Measurements from ENCODE around the gene SMIM10L2A. TPM values are rescaled to one million over a fixed set of nuclear protein-coding genes. Genes with fewer than 3 reads are reported as not detected.
A peak's percentile ranks its signal among the peaks of the same experiment; 100 is the strongest.
"Not testable (repeated sequence)": the region's sequence is repeated elsewhere in the genome, so short reads cannot be mapped to it uniquely, and the experiment has no call there.

The SMIM10L2A gene
- total RNA-seq (2014; rRNA removed; shearing (Covaris generic); ENCODE audit: low replicate concordance), result 0.46 TPM in 1 of 2 replicates, not detected in the other

DNA sequence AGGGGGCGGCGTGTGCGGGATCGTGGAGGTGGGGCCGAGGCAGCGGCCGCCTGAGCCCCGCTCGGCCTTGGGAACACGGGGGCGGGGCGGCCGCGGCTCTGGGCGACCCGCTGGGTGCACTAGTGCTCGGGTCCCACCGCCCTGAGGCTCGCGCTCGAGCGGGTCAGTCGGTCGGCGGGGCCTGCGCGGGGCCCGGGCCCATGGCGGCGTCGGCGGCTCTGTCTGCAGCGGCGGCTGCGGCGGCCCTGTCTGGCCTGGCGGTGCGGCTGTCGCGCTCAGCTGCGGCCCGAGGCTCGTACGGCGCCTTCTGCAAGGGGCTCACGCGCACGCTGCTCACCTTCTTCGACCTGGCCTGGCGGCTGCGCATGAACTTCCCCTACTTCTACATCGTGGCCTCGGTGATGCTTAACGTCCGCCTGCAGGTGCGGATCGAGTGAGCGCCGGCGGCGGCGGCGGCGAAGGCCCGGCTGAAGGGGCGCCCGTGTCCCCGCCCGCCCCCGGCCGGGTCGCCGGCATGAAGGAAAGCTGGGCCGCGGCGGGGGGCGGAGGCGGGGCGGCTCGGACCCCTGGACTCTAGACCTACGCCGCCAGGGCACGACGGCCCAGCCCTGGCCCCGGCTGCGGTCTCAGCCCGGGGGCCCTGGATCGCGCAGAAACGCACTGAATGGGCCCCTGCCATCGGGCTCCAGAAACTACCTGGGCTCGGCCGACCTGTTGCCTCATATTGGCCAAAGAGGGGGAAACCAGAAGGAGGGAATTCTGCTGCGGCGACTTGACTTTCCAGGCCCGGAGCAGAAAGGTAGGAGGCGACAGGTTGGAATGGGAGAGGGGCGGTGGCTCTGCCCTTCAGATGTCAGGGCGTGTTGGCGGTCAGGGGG is at the start of gene SMIM10L2A:
Gene SMIM10L2A (plus strand): TSS at position 13 of the 878 bp plus-strand sequence. CDS start 188 bp downstream, at position 201.
- no peaks in the 10 kb centered on the region for H3K9me3 ChIP-seq
- H3K4me3 ChIP-seq, result peak within 1 kb of the TSS; percentile 24
- no peaks in the 10 kb centered on the region for H3K36me3 ChIP-seq
- no peaks in the 10 kb centered on the region for H3K27me3 ChIP-seq
- no peak for DNase-seq

DNA sequence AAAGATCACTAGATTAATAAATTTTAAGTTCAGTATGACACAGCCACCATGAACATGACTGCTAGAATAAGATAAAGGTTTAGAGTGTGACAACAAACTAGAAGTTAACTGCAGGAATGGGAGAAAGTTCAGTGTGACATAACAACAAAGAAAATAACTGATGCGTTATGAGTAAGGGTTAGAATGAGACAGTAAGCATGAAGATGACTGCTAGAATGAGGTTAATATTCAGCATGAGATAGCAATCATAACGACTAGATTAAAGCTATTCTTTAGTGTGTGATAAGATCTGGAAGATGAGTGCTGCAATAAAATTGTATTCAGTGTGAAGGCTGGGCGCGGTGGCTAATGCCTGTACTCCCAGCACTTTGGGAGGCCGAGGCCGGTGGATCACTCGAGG is 48.4 kb upstream of the SMIM10L2A start:
- no peaks in the 10 kb centered on the region for H3K27me3 ChIP-seq
- no peaks in the 10 kb centered on the region for H3K9me3 ChIP-seq
- no peaks in the 10 kb centered on the region for H3K36me3 ChIP-seq
- no peak overlapping the region for H3K4me3 ChIP-seq
- DNase-seq, result no peak

GRCh38 chrX:135382260-135382659 is 39.5 kb upstream of the SMIM10L2A start:
- H3K27me3 ChIP-seq, result no peaks in the 10 kb centered on the region
- no peaks in the 10 kb centered on the region for H3K36me3 ChIP-seq
- DNase-seq, result no peak
- no peaks in the 10 kb centered on the region for H3K9me3 ChIP-seq
- H3K4me3 ChIP-seq, result no peak overlapping the region

DNA sequence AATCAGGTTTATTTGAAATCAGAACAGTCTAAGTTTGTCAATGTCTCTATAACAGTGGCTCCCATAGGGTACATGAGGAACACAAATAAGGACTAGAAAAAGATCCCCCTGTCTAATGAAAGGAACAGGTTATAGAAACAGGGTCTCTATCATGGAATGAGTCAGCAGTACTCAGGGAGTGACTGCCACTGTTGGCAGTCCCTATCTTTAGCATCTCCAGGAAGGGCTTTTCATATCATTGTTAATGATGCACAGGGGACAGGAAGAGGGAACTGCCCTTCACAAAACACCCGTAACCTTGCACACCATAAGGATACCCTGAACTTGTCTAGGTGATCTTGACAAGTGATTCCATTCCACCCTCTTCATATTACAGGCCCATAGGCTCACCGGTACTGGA is 38.5 kb upstream of the SMIM10L2A start:
- DNase-seq, result no peak
- Histone ChIP-seq H3K27me3 (no peaks in the 10 kb centered on the region), H3K4me3 (no peak overlapping the region), H3K9me3 (no peaks in the 10 kb centered on the region), H3K36me3 (no peaks in the 10 kb centered on the region)

- Histone ChIP-seq H3K27me3 (no peaks in the 10 kb centered on the region), H3K9me3 (no peaks in the 10 kb centered on the region), H3K36me3 (no peaks in the 10 kb centered on the region), H3K4me3 (no peak overlapping the region)
- DNase-seq, result no peak
Measured at GRCh38 chrX:135384161-135384836, 37.4 kb upstream of the SMIM10L2A start.

DNA sequence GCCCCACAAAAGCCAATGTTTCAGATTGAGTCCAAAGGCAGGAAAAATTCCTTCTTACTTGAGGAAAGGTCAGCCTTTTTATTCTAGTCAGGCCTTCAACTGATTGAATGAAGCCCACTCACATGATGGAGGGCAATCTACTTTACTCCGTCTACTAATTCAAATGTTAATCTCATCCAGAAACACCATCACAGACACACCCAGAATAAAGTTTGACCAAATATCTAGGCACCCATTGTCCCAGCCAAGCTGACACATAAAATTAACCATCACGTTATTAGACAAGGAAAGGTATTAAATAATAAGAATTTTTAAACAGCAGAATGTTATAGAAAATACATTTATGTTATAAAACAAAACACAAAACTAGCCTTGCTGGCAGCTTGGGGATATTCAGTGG is 32.9 kb upstream of the SMIM10L2A start:
- Histone ChIP-seq H3K27me3 (no peaks in the 10 kb centered on the region), H3K36me3 (no peaks in the 10 kb centered on the region), H3K4me3 (no peak overlapping the region), H3K9me3 (no peaks in the 10 kb centered on the region)
- no peak for DNase-seq

GRCh38 chrX:135389243-135389642 is 32.5 kb upstream of the SMIM10L2A start:
- no peak overlapping the region for H3K4me3 ChIP-seq
- H3K36me3 ChIP-seq, result no peaks in the 10 kb centered on the region
- H3K27me3 ChIP-seq, result no peaks in the 10 kb centered on the region
- no peaks in the 10 kb centered on the region for H3K9me3 ChIP-seq
- no peak for DNase-seq

DNA sequence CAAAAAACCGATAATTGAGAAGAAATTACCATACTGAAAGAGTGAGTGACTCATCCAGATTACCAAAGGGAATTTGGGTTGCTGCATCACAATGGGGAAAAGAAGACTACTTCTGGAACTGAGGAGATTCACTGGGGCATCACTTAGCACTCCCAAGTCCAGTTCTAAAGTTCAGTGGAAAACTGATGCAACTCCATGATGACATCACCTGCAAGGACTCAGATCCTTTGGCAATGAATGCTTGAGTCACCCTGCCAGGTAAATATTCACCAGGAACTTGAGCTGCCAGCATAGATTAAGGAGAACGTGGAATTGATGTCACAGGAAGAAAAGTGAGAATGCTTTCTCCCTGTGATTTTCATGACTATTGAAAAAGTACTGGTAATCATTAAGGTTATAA is 32.0 kb upstream of the SMIM10L2A start:
- H3K27me3 ChIP-seq, result no peaks in the 10 kb centered on the region
- H3K9me3 ChIP-seq, result no peaks in the 10 kb centered on the region
- H3K4me3 ChIP-seq, result no peak overlapping the region
- no peaks in the 10 kb centered on the region for H3K36me3 ChIP-seq
- no peak for DNase-seq

DNA sequence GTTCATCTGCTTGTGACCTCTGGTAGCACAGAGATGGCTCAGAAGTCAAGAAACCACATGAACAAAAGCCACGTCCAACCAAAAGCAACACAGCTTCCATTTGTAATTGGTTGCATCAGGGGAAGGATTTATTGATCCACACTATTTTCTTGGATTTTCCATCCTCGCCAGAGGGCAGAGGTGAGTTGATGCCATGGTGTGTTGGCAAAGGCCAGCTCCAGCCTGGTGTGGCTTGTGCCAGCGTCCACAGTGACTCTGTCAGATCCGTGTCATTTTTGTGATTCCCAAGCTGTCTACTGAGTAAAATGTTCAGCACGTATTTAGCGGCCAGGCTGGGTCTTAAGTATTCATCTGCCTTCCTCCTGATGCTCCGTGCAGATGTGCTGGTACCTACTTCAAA is 30.0 kb upstream of the SMIM10L2A start:
- Histone ChIP-seq H3K4me3 (no peak overlapping the region), H3K27me3 (no peaks in the 10 kb centered on the region), H3K36me3 (no peaks in the 10 kb centered on the region), H3K9me3 (no peaks in the 10 kb centered on the region)
- DNase-seq, result no peak

- no peak overlapping the region for H3K4me3 ChIP-seq
- H3K36me3 ChIP-seq, result no peaks in the 10 kb centered on the region
- no peaks in the 10 kb centered on the region for H3K27me3 ChIP-seq
- H3K9me3 ChIP-seq, result no peaks in the 10 kb centered on the region
- no peak for DNase-seq
Measured at GRCh38 chrX:135393051-135393450, 28.7 kb upstream of the SMIM10L2A start.

GRCh38 chrX:135395064-135395463 is 26.7 kb upstream of the SMIM10L2A start:
- Histone ChIP-seq H3K4me3 (no peak overlapping the region), H3K27me3 (no peaks in the 10 kb centered on the region), H3K36me3 (no peaks in the 10 kb centered on the region), H3K9me3 (no peaks in the 10 kb centered on the region)
- DNase-seq, result no peak

- no peaks in the 10 kb centered on the region for H3K9me3 ChIP-seq
- DNase-seq, result peak; percentile 45
- H3K4me3 ChIP-seq, result no peak overlapping the region
- H3K27me3 ChIP-seq, result no peaks in the 10 kb centered on the region
- H3K36me3 ChIP-seq, result no peaks in the 10 kb centered on the region
Measured at GRCh38 chrX:135396109-135396508, 25.6 kb upstream of the SMIM10L2A start.

GRCh38 chrX:135396566-135396965 is 25.2 kb upstream of the SMIM10L2A start:
- Histone ChIP-seq H3K36me3 (no peaks in the 10 kb centered on the region), H3K4me3 (no peak overlapping the region), H3K9me3 (no peaks in the 10 kb centered on the region), H3K27me3 (no peaks in the 10 kb centered on the region)
- no peak for DNase-seq

DNA sequence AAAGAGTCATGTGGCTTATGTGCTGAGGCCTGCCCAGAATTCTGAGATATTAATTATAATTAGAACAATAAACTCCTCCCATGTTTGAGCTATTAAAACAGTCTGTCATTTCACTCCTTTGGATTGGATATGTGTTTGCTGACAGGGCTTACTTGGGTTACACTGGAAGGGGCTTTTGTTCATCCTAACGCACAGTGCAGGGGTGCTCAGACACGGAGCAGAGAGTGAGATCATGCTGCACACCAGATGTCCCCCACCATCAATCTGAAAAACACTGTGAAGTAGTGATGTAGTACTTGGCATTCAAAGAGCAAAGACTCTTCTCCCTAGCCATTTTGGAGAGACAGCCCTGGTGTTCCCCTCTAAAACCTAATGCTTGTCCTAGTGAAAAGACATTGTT is 24.1 kb upstream of the SMIM10L2A start:
- H3K36me3 ChIP-seq, result no peaks in the 10 kb centered on the region
- no peaks in the 10 kb centered on the region for H3K9me3 ChIP-seq
- no peak overlapping the region for H3K4me3 ChIP-seq
- H3K27me3 ChIP-seq, result no peaks in the 10 kb centered on the region
- no peak for DNase-seq

- no peaks in the 10 kb centered on the region for H3K36me3 ChIP-seq
- no peaks in the 10 kb centered on the region for H3K27me3 ChIP-seq
- no peak for DNase-seq
- no peak overlapping the region for H3K4me3 ChIP-seq
- no peaks in the 10 kb centered on the region for H3K9me3 ChIP-seq
Measured at GRCh38 chrX:135403374-135403773, 18.4 kb upstream of the SMIM10L2A start.

- DNase-seq, H3K4me3 ChIP-seq, H3K36me3 ChIP-seq, H3K9me3 ChIP-seq, H3K27me3 ChIP-seq: not testable (repeated sequence)
Measured at GRCh38 chrX:135406428-135406827, 15.3 kb upstream of the SMIM10L2A start.

- DNase-seq, result no peak
- Histone ChIP-seq H3K4me3 (no peak overlapping the region), H3K27me3 (no peaks in the 10 kb centered on the region), H3K9me3 (no peaks in the 10 kb centered on the region), H3K36me3 (no peaks in the 10 kb centered on the region)
Measured at GRCh38 chrX:135408794-135409193, 12.9 kb upstream of the SMIM10L2A start.
